ENCODE measurements around the gene MDM2.
A peak's percentile ranks its signal among the peaks of the same experiment; 100 is the strongest.

The MDM2 gene

GRCh38 chr12:68853396-68854077, 45.6 kb downstream of the MDM2 start:
- no peak for DNase-seq

GRCh38 chr12:68854078-68854468, 46.1 kb downstream of the MDM2 start:
- no peak for DNase-seq

- DNase-seq = no peak
These were observed 46.6 kb downstream of the MDM2 start for GRCh38 chr12:68854554-68854953.

- no peak for DNase-seq
These were observed 47.1 kb downstream of the MDM2 start for GRCh38 chr12:68855111-68855510.

GRCh38 chr12:68855771-68856170, 47.8 kb downstream of the MDM2 start:
- no peak for DNase-seq

GRCh38 chr12:68856510-68856909, 48.5 kb downstream of the MDM2 start:
- no peak for DNase-seq

GRCh38 chr12:68861890-68862289, 53.9 kb downstream of the MDM2 start:
- no peak for DNase-seq

GRCh38 chr12:68863109-68863770, 55.3 kb downstream of the MDM2 start:
- no peak for DNase-seq

- DNase-seq = peak in 1 of 14 donors; percentile 11
These were observed 56.0 kb downstream of the MDM2 start for GRCh38 chr12:68863886-68864454.

- no peak for DNase-seq
These were observed 56.6 kb downstream of the MDM2 start for GRCh38 chr12:68864604-68865003.

- no peak for DNase-seq
These were observed 57.6 kb downstream of the MDM2 start for GRCh38 chr12:68865399-68866164.

GRCh38 chr12:68866950-68867349, 59.0 kb downstream of the MDM2 start:
- no peak for DNase-seq

GRCh38 chr12:68867606-68868005, 59.6 kb downstream of the MDM2 start:
- no peak for DNase-seq

GRCh38 chr12:68868043-68868790, 60.2 kb downstream of the MDM2 start:
- DNase-seq = no peak

GRCh38 chr12:68870011-68870410, 62.0 kb downstream of the MDM2 start:
- no peak for DNase-seq

- no peak for DNase-seq
These were observed 62.5 kb downstream of the MDM2 start for GRCh38 chr12:68870443-68870842.

GRCh38 chr12:68871396-68871795, 63.4 kb downstream of the MDM2 start:
- DNase-seq = no peak

- DNase-seq = no peak
These were observed 63.9 kb downstream of the MDM2 start for GRCh38 chr12:68871921-68872320.

GRCh38 chr12:68873316-68873715, 65.3 kb downstream of the MDM2 start:
- no peak for DNase-seq

- DNase-seq = peak in 5 of 14 donors; percentile 10 to 32 (median 17)
These were observed 68.5 kb downstream of the MDM2 start for GRCh38 chr12:68876461-68876860.

GRCh38 chr12:68877583-68877982, 69.6 kb downstream of the MDM2 start:
- DNase-seq = no peak

- no peak for DNase-seq
These were observed 70.3 kb downstream of the MDM2 start for GRCh38 chr12:68878283-68878682.

GRCh38 chr12:68878846-68879245, 70.9 kb downstream of the MDM2 start:
- DNase-seq = no peak

All from C1 segment of cervical spinal cord (tissue), 14 donors.